GM21737 (cell line): Measurements from ENCODE around the gene CLCN5.

Experiments
- ATAC-seq: cut with Tn5 transposase; IDR thresholded peaks from one replicate; pipeline ENCODE4 v1.9.1; 2021; ENCODE audit warnings: mild to moderate bottlenecking, moderate library complexity; ENCODE audit not compliant: unreplicated experiment

The CLCN5 gene

DNA sequence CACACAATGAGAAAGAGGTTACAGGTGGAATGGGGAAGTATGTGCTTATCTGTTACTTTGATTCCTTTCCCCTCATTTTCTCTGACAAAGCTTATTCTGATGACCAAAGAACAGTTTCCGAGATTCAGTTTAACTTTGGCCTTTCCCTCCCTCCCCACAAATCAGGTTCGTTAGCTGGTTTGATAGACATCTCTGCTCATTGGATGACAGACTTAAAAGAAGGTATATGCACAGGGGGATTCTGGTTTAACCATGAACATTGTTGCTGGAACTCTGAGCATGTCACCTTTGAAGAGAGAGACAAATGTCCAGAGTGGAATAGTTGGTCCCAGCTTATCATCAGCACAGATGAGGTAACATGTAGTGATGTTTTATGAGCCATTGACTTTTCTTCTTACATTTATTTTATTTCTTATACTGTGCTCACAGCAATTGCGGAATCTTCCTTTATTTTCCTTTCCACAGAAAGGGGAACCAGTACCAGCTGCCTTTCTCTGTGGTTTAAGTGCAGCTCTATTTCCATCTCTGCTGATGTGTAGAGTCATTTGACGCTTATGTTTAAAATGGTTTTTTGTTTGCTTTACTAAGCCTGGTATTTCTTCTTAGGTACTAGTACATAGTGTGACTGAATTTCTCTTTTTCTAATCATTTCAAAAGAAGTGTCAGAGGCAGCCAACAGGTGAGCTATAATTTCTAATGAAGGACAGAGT, 153.4 kb downstream of the CLCN5 start:
- ATAC-seq, result no peak

DNA sequence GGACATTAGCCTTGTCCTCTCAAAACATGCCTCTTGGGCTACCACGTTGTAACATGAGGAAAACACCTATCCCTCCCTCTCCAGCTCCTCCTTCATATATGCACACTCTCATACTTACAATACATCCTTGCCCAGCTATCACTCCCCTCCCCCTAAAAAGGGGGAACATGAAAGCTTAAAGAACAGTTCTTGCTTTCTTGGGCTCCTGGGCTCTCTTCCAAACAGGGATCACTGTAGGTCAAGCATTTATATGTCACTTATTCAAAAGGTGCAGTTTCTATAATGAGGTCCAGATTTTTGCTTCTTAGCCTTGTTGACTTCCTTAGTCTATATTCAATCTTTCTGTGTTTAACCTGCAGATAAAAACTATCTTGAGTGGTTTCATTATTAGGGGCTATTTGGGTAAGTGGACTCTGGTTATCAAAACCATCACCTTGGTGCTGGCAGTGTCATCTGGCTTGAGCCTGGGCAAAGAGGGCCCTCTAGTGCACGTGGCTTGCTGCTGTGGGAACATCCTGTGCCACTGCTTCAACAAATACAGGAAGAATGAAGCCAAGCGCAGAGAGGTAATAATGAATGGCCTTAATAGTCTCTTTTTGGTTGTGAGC, 159.0 kb downstream of the CLCN5 start:
- no peak for ATAC-seq

DNA sequence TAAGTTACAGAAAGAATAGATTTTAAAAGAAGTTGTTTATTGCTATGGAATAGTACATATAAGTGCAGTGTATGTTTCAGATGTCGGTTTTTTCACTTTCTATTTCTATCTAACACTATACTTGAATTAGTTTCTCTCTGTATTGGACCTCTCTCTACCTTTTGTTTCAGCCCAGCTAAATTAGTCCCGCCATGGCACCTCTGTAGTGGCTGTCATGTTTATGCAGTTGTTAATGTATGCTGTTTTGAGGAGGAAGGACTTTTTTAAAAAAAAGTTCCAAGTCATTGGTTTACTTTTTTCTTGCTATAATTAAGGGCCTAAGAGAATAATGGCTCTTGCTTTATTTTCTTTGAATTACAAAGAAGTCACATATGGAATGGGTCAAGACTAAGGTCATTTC, 160.3 kb downstream of the CLCN5 start:
- no peak for ATAC-seq

DNA sequence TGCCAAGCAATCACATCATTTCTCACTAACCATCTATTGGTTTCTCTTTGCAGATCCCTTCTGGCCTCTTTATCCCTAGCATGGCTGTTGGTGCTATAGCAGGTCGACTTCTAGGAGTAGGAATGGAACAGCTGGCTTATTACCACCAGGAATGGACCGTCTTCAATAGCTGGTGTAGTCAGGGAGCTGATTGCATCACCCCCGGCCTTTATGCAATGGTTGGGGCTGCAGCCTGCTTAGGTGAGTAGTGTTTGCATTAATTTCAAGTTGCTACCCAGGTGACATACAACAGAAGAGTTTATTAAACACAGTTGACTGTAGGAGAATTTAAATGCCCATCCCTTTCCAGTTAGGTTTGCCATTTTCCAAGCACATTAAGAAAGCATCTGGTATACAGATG, 166.2 kb downstream of the CLCN5 start:
- no peak for ATAC-seq

DNA sequence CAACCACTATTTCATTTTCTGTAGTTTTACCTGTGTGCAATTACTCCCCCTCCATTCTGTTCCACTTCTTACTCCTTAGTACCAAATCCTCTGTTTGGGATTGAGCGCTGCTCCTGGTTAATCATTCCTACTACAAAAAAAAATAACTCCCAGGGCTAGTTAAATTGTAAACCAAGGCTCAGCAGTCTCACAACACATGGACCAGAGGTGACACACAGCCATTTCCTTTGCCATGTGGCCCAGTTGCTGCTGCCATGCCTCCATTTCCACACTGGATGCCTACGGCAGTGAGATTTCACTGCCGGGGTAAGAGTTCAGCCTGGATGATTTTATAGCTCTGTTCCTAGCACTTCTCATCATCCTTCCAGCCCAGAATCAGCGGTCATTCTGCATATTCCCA, 171.2 kb downstream of the CLCN5 start:
- no peak for ATAC-seq

DNA sequence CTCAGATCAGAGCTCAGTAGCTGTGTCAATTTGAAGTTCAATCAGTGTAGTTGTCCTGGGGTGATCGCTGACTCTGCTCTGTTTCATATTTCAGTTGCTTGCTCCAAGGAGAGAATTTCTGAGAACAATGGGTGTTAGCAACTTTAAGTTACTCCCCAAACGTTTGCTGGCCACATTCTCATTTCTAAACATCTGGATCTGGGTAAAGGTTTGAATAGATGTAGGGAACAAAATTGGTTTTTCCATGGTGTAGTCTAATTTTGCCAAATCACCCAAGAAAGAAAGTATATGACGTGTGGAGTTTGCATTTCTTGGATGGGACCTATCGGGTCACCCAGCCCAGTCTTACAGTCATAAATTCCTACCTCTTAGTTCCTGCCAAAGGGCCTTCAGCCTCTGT, 174.7 kb downstream of the CLCN5 start:
- ATAC-seq, result no peak

DNA sequence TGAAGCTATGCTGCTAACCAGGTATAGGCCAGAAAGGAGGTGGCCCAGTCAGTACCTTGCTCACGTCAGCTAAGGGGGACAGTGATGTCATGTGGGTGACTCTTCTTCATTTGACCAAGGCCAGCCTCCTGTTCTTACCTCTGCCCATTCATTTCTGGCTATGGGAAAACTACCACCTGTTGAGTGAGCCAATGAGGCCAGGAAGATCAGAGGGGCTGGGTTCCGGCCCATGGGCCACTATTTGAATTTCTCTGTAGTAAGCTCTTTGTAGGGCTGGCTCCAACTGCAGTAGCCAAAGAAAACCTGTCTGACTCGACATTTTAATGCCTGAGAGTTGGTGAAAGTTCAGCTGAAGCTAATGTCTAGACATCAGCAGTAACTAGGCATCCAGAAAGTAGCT, 175.8 kb downstream of the CLCN5 start:
- ATAC-seq, result no peak

DNA sequence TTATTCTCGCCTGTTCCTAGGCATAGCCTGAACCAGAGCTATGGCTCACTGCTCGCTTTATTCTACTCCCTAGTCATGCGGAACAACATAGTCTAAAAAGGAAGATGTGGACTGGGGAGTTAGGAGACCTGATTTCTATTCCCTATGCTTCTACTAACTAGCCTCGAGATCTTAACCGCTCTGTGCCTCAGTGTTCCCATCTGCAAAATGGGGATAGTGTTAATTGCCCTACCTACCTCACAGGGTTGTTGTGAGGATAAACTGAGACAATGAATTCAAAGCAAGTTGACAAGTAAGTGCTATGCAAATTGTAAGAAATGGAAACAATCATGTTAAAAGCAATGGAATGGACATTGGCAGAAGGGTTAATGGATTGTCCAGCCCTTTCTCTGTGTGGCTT, 176.4 kb downstream of the CLCN5 start:
- ATAC-seq, result no peak

DNA sequence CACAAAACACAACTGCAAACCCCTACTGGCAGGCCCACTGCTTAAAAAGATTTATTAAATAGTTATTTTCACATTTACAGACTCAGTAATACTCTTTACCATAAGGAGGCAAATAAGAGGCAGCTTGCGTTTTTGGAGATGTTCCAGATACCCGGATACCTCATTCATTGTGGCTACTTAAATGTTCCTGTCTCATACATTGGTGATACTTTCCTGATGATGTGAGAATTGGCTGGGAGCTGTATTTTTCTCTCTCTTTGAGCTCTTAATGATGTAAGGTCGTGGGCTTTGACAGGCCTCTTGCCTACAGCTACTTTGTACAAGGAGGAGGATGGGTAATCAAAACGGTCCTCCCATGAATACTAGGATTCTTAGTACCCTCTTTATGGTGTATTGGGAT, 176.9 kb downstream of the CLCN5 start:
- no peak for ATAC-seq

DNA sequence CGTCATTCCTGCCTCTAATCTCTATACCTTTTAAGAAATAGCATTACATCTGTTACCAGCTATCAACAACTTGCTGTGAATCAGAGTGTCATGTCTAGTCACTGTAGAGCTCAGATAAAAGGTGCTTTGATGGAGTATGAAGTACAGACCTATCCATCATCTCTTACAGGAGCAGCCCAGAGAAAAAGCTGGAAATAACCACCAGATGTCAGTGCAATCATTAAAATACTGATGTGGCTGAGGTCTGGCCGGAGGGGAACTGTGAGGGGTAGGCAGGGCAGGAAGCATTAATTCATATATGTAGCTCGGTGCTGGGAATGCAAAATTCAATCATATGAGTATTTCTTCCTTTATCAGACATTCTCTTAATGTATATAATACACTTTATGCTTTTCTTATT, 177.8 kb downstream of the CLCN5 start:
- ATAC-seq, result no peak

DNA sequence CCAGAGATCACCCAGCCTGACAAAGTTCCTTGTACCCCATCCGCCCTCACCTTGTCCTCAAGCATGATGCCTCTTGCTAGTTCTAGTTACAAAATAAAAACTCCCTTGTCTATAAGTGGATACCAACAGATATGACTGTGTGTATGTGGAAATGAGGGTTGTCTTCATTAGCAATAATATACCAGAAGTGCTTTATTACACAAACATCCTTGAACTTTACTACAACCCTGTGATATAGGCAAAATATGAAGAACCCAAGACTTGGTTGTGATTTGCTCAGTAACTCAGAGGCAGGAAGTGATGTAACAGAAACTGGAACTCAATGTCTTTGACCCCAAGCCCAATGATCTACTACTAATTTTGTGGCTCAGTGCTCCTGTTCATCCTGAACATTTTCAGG, 180.8 kb downstream of the CLCN5 start:
- no peak for ATAC-seq

DNA sequence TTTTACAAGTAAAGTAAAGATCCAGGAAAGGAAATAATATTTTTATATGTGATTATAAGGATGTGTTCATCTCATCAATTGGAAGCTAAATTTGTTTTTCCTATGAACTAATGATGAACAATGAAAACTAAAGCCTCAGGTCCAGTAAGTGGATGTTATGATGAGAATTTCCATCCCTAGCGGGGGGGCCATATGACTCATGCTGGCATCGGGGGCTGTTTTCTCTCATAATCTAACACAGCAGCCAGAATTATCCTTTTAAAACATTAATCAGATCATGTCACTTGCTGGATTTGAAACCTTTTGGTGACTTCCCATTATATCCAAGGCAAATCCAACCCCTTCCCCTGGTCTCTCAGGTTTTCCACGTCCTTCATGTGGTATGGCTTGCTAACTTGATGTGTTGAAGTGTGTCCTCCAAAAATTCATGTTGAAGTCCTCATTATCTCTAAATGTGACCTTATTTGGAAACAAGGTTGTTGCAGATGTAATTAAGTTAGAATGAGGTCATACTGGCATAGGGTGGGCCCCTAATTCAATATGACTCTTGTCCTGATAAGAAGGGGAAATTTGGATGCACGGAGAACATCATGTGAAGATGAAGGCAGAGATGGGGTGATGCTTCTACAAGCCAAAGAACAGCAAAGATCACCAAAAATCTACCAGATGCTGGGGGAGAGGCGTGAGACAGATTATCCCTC, 181.6 kb downstream of the CLCN5 start:
- ATAC-seq, result no peak

DNA sequence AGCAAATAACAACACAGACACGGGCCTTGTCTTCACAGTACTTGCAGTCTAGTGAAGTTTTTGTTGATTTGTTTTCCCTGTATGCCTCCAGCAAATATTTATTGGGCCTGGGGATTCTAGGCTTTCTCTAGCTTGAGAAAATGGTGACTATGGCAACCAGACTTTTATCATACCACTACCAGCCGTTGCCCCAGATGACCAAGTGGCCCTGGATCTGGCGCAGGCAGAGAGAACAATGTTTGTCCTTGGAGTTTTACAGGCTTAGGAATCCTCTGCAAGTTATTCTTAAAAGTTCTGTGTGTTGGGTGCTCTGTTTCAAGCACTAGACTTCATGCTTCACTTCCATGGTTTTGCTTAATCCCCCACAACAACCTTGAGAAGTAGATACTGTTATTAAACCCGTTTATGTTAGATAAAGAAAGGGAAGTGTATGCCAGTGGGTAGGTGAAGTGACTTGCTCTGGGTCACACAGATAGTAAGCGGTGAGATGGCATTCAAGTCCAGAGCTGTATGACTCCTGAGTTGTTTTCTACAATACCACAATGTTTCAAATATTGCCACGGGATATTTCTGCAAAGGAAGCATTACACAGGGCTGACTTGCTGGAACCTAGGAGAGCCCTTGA, 183.8 kb downstream of the CLCN5 start:
- no peak for ATAC-seq

DNA sequence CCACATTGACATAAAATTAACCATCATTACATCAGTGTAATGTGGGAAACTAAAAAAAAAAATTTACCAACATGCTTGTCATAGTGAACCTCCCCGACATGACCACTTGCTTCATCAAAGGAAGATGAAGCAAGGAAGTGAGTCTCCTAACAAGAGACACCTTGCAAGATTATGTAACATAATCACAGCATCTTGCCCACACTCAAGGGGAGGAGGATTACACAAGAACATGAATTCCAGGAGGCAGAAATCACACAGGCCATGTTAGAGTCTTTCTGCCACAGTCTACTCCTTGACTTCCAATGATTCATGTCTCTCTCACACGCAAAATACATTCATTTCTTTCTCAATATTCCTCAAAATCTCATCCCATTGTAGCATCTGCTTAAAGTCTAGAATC, 185.1 kb downstream of the CLCN5 start:
- no peak for ATAC-seq

DNA sequence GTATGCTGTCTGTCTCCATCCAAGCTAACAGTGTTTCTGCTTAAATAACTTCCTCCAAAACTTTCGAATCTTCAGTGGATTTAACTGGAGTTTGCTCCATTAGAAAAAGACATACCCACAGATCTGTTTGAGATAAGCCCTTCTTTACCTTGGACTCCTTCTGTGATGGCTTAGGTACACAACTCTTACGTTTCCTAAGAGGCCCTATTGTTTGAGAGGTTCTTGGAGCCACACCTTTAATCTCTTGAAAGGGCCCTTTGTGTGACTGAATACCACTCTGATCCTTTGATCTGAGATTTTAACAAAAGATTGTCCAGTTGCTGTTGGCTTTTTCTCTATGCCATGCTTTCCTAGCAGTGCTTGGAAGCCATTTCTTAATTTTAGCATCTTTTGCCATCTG, 185.9 kb downstream of the CLCN5 start:
- ATAC-seq, result no peak

DNA sequence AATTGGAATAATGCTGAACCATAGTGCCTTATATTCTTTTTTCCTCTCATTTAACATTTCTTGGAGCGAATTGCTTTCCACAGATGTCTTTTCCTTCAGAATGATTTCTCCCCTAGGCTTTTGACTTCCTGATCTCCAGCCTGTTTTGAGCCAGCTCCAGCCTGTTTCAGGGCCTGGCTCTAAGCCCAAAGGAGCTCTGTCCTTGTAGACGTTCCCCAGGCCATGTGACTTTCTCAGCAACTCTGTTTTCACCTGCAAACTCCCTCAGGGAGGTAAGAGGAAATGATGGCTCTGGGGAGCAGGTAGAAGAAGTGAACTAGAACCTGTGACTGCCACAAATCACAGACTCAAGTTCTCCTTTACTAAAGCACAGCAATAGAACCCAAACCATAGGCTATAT, 189.3 kb downstream of the CLCN5 start:
- no peak for ATAC-seq

DNA sequence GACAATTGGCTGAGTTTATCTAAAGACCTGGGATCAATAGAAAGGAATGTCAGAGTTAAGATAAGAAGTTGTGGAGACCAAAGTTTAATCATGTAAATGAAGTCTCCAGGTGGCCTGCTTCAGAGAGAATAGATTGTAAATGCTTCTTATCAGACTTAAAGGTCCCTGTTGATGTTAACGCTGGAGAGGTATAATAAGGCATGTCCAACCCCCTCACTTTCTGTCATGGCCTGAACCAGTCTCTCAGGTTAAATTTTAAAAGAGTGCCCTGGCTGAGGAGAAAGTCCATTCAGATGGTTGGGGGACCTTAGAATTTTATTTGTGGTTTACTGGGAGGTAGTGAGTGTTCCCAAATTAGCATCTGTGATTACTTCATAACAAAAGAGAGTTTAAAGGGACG, 191.7 kb downstream of the CLCN5 start:
- ATAC-seq, result no peak

DNA sequence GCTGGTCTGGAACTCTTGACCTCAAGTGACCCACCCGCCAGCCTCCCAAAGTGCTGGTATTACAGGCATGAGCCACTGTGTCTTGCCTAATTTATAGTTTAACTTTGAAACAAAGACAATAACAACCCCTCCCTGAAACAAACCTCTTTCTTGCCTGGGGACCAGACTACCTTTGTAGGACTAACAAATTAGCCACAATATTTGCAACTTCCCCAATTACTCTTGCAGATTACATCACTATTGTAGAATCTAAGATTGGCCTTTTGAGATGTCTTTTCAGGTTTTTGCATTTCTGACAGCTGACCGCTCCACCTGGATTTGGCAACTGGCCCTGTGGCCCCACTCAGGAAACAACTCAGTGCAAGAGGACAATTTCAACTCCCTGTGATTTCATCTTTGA, 193.6 kb downstream of the CLCN5 start:
- ATAC-seq, result no peak

DNA sequence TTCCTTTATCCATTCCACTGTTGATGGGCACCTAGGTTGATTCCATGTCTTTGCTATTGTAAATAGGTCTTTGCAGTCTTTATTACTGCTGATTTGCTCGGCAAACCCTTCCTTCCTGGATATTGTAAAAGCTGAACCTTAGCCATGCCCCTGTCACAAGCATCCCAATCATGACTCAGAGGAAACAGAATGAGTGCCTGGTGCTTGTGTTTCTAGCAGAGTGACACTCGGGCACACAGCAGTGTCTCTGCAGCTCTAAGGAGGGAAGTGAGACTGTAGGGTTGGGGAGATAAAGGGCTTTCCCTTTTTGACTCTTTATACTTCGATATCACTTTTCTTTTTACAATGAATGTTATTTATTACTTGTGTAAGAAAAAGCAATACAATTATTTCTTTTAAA, 195.1 kb downstream of the CLCN5 start:
- no peak for ATAC-seq

DNA sequence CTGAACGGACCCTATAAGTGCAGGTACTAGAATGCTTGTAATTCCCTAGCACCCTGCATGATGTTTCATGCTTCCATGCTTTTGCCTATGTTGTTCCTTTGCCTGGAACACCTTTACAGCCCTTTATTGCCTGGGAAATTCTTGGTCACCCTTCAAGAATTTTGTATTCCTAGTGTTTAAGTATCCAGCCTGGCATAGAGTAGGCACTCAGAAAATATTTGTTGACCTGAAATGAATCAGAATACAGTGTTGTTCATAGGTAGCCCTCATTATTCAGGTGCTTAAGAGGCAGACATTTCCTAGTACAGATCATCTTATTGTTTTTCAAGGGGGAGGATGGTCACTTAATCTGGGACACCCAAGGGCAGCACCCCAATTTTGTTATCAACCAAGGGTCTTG, 203.1 kb downstream of the CLCN5 start:
- ATAC-seq, result no peak

DNA sequence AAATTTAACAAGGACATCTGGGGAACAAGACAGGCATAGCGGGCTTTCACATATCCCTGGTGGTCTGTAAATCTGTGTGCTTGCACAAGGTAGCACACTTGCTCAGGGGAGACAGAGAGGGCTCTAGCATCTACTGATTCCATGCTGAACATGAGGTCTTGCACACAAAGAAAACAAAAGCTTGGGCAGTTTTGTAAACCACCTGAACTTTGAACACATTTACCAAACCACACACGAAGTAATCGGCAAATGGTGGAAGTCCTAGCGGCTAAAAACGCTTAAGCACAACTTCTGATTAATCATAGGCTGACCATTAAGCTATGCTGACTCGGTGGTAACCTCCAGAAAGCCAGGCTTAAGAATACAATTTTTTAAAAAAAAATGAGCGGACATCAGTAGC, 225.6 kb downstream of the CLCN5 start:
- no peak for ATAC-seq
